GM21737 (cell line): ENCODE results near the gene APOA1.
A peak's percentile ranks its signal among the peaks of the same experiment; 100 is the strongest.

Experiments used
- ATAC-seq: cut with Tn5 transposase; IDR thresholded peaks from one replicate; pipeline ENCODE4 v1.9.1; 2021; ENCODE audit warnings: mild to moderate bottlenecking, moderate library complexity; ENCODE audit not compliant: unreplicated experiment

APOA1 gene

GRCh38 chr11:116859175-116859574 is 21.8 kb upstream of the APOA1 start:
- ATAC-seq, result no peak

GRCh38 chr11:116857936-116858335 is 20.5 kb upstream of the APOA1 start:
- ATAC-seq, result no peak

GRCh38 chr11:116857316-116857715 is 19.9 kb upstream of the APOA1 start:
- ATAC-seq, result no peak

GRCh38 chr11:116856423-116856822 is 19.0 kb upstream of the APOA1 start:
- no peak for ATAC-seq

GRCh38 chr11:116855413-116855812 is 18.0 kb upstream of the APOA1 start:
- ATAC-seq, result no peak

GRCh38 chr11:116853461-116854073 is 16.1 kb upstream of the APOA1 start:
- ATAC-seq, result peak; percentile 84

- ATAC-seq, result no peak
Observed at GRCh38 chr11:116852261-116853031, 15.0 kb upstream of the APOA1 start.

GRCh38 chr11:116851626-116852025 is 14.2 kb upstream of the APOA1 start:
- ATAC-seq, result no peak

GRCh38 chr11:116849486-116849885 is 12.1 kb upstream of the APOA1 start:
- ATAC-seq, result no peak

GRCh38 chr11:116849060-116849459 is 11.6 kb upstream of the APOA1 start:
- no peak for ATAC-seq

GRCh38 chr11:116847612-116848011 is 10.2 kb upstream of the APOA1 start:
- no peak for ATAC-seq

GRCh38 chr11:116844722-116845121 is 7.3 kb upstream of the APOA1 start:
- ATAC-seq, result no peak

- no peak for ATAC-seq
Observed at GRCh38 chr11:116843661-116844060, 6.2 kb upstream of the APOA1 start.

GRCh38 chr11:116842909-116843308 is 5.5 kb upstream of the APOA1 start:
- no peak for ATAC-seq

- ATAC-seq, result no peak
Observed at GRCh38 chr11:116842117-116842516, 4.7 kb upstream of the APOA1 start.

- ATAC-seq, result no peak
Observed at GRCh38 chr11:116840746-116841296, 3.4 kb upstream of the APOA1 start.

GRCh38 chr11:116840224-116840745 is 2.9 kb upstream of the APOA1 start:
- no peak for ATAC-seq

- ATAC-seq, result no peak
Observed at GRCh38 chr11:116838321-116839084, 1.1 kb upstream of the APOA1 start.

- no peak for ATAC-seq
Observed at GRCh38 chr11:116836632-116836991, 810 bp downstream of the APOA1 start.

GRCh38 chr11:116835791-116836631 is 1.4 kb downstream of the APOA1 start:
- peak; percentile 72 for ATAC-seq
